Natural killer cell (primary cell): ENCODE data around the gene NDE1. TPM values are rescaled to one million over a fixed set of nuclear protein-coding genes. Genes with fewer than 3 reads are reported as not detected.

Source experiments
- ATAC-seq, 3 donors: fragments of 150-1000 bp in 2 of 3; fragments of 200-7000 bp in 1 of 3; cut with Tn5 transposase; 1 replicate in 1 of 3; 2 replicates in 2 of 3; pipeline ENCODE4 v1.10.0; 2021; ENCODE audit warnings: mild to moderate bottlenecking in 2 of 3, moderate library complexity in 2 of 3
- DNase-seq, 2 donors: peaks; one replicate each; pipeline versions ENCODE4 v3.0.0 to v3.0.0-alpha.2; 2013 to 2021; ENCODE audit warnings: mixed read lengths in 1 of 2
- H3K27ac ChIP-seq: one replicate; pipeline ENCODE4 v1.5.1; 2013; ENCODE audit warnings: mild to moderate bottlenecking, low read length
- H3K27me3 ChIP-seq: one replicate; pipeline ENCODE4 v1.6.1; 2013; ENCODE audit warnings: low read length; ENCODE audit not compliant: control insufficient read depth, insufficient read depth
- H3K36me3 ChIP-seq: one replicate; pipeline ENCODE4 v1.6.1; 2013; ENCODE audit warnings: low read length; ENCODE audit not compliant: control insufficient read depth, insufficient read depth
- H3K4me1 ChIP-seq: one replicate; pipeline ENCODE4 v1.6.1; 2013; ENCODE audit warnings: low read length; ENCODE audit not compliant: control insufficient read depth, insufficient read depth
- H3K4me3 ChIP-seq: one replicate; pipeline ENCODE4 v1.5.1; 2013; ENCODE audit warnings: low read length
- H3K9me3 ChIP-seq: one replicate; pipeline ENCODE4 v1.6.1; 2013; ENCODE audit warnings: low read length; ENCODE audit not compliant: control insufficient read depth, insufficient read depth
- H3K27ac Mint-ChIP-seq, 2 donors: one replicate each; pipeline ENCODE4 v1.8.0; 2022; ENCODE audit warnings: mild to moderate bottlenecking in 2 of 2, mixed read lengths in 2 of 2, moderate library complexity in 1 of 2
- H3K27me3 Mint-ChIP-seq, 2 donors: one replicate each; pipeline ENCODE4 v1.8.0; 2022; ENCODE audit warnings: low read depth in 2 of 2, mixed read lengths in 2 of 2
- H3K36me3 Mint-ChIP-seq: one replicate; pipeline ENCODE4 v1.8.0; 2022; ENCODE audit warnings: mixed read lengths
- H3K4me1 Mint-ChIP-seq, 2 donors: one replicate each; pipeline ENCODE4 v1.8.0; 2022; ENCODE audit warnings: mixed read lengths in 2 of 2
- H3K4me3 Mint-ChIP-seq: one replicate; pipeline ENCODE4 v1.8.0; 2022; ENCODE audit warnings: mild to moderate bottlenecking, moderate library complexity, mixed read lengths
- H3K9me3 Mint-ChIP-seq, 2 donors: one replicate each; pipeline ENCODE4 v1.8.0; 2022; ENCODE audit warnings: mixed read lengths in 2 of 2
- CTCF ChIP-seq: fragments of 200-600 bp; IDR thresholded peaks from one replicate; pipeline ENCODE4 v1.8.0; 2022; ENCODE audit warnings: antibody characterized with exemption
- WGBS: methylation state at CpG from one replicate; pipeline ENCODE4 v1.1.7; 2013; ENCODE audit warnings: missing lambda C conversion rate; ENCODE audit not compliant: insufficient coverage; 5-methylcytosine and 5-hydroxymethylcytosine counted together
- intact Hi-C: fragments of 100-400 bp; cut with micrococcal nuclease; formaldehyde crosslinking; loops from one replicate; pipeline ENCODE4 v1.14.2; 2022
- total RNA-seq, 4 donors: library from RNA; stranded (reverse); fragments of 120-200 nt in 1 of 4; gene quantifications; one replicate each; pipeline versions ENCODE4 v1.2.3 to v1.2.4, GENCODE V29; 2013 to 2022

Gene NDE1
- total RNA-seq, 3 donors from 2014 or later (not counting 1 experiment from before 2014, with no cell fraction given) = 104 to 118 (median 114) TPM

GRCh38 chr16:15701367-15701766 lies 51.3 kb downstream of the NDE1 start:
- 88% methylated on average over 6 of the region's 6 CpGs for WGBS
- H3K9me3 Mint-ChIP-seq = no peaks in the 10 kb centered on the region
- H3K27me3 Mint-ChIP-seq = no peaks in the 10 kb centered on the region

GRCh38 chr16:15701975-15702970 lies 52.2 kb downstream of the NDE1 start:
- Mint-ChIP-seq H3K36me3 (no peaks in the 10 kb centered on the region), H3K27me3 (no peaks in the 10 kb centered on the region), H3K9me3 (no peaks in the 10 kb centered on the region), H3K27ac (peak overlapping the region; percentile 75 to 86), H3K4me1 (peaks cover 11 to 28% of the 10 kb centered on the region in 2 donors), H3K4me3 (no peak overlapping the region)
- DNase-seq = no peak
- intact Hi-C loops = no loop called here
- H3K27ac ChIP-seq = no peak overlapping the region
- H3K9me3 ChIP-seq = no peaks in the 10 kb centered on the region
- peaks cover 46% of the 10 kb centered on the region for H3K36me3 ChIP-seq
- TF ChIP-seq CTCF = no peak
- peaks cover 10% of the 10 kb centered on the region for H3K4me1 ChIP-seq
- ATAC-seq = no peak
- WGBS = 92% methylated on average over 10 of the region's 11 CpGs
- no peak overlapping the region for H3K4me3 ChIP-seq
- no peaks in the 10 kb centered on the region for H3K27me3 ChIP-seq

More at GRCh38 chr16:15701367-15701766, 51.3 kb downstream of the NDE1 start:
- Histone ChIP-seq H3K36me3 (peaks cover 55% of the 10 kb centered on the region), H3K9me3 (no peaks in the 10 kb centered on the region), H3K27ac (no peak overlapping the region), H3K4me1 (peaks cover 10% of the 10 kb centered on the region), H3K27me3 (no peaks in the 10 kb centered on the region), H3K4me3 (no peak overlapping the region)
- Mint-ChIP-seq H3K27ac (no peak overlapping the region), H3K4me1 (peaks cover 11 to 28% of the 10 kb centered on the region in 2 donors), H3K36me3 (no peaks in the 10 kb centered on the region), H3K4me3 (no peak overlapping the region)
- no peak for TF ChIP-seq CTCF
- no peak for DNase-seq
- no peak for ATAC-seq
- intact Hi-C loops = no loop called here

GRCh38 chr16:15703029-15703736 lies 53.1 kb downstream of the NDE1 start:
- no peaks in the 10 kb centered on the region for H3K36me3 Mint-ChIP-seq
- no peaks in the 10 kb centered on the region for H3K9me3 ChIP-seq
- H3K27me3 Mint-ChIP-seq = no peaks in the 10 kb centered on the region
- H3K36me3 ChIP-seq = peaks cover 42% of the 10 kb centered on the region
- WGBS = 86% methylated on average over 9 of the region's 14 CpGs
- no peak overlapping the region for H3K27ac ChIP-seq
- no peaks in the 10 kb centered on the region for H3K27me3 ChIP-seq
- H3K4me1 Mint-ChIP-seq = peaks cover 11 to 28% of the 10 kb centered on the region in 2 donors
- H3K4me1 ChIP-seq = peaks cover 10% of the 10 kb centered on the region
- H3K4me3 Mint-ChIP-seq = no peak overlapping the region
- DNase-seq (no peak), ATAC-seq (no peak)
- H3K9me3 Mint-ChIP-seq = no peaks in the 10 kb centered on the region
- no peak overlapping the region for H3K4me3 ChIP-seq
- peak overlapping the region; percentile 75 to 86 for H3K27ac Mint-ChIP-seq
- intact Hi-C loops = no loop called here
- TF ChIP-seq CTCF = no peak
